Measurements from ENCODE around the gene EEFSEC.

DNA sequence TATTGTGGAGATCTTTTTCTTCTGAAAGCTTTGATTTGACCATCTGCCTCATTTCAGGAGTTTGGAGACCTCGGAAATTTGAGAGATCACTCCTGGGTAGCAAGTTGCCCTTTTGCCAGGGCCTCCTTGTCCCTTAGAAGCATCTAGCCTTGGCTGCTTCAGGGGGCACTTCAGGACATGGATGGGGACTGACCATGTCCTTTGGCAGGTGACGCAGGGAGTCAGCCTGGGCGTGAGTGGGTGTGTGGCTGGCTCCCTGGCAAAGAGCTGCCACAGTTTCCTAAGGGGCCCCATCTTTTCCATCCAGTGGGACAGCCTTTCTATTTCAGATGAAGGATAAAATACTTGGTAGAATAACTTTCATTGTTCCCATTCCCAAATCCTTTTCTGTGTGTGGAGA is 27.6 kb downstream of the EEFSEC start:
- TF ChIP-seq, protein P1, sequence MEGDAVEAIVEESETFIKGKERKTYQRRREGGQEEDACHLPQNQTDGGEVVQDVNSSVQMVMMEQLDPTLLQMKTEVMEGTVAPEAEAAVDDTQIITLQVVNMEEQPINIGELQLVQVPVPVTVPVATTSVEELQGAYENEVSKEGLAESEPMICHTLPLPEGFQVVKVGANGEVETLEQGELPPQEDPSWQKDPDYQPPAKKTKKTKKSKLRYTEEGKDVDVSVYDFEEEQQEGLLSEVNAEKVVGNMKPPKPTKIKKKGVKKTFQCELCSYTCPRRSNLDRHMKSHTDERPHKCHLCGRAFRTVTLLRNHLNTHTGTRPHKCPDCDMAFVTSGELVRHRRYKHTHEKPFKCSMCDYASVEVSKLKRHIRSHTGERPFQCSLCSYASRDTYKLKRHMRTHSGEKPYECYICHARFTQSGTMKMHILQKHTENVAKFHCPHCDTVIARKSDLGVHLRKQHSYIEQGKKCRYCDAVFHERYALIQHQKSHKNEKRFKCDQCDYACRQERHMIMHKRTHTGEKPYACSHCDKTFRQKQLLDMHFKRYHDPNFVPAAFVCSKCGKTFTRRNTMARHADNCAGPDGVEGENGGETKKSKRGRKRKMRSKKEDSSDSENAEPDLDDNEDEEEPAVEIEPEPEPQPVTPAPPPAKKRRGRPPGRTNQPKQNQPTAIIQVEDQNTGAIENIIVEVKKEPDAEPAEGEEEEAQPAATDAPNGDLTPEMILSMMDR (IDR thresholded peaks at IDR 0.05) = no peak
- TF ChIP-seq POLR2AphosphoS5 (IDR thresholded peaks at IDR 0.05) (no peak), EP300 (IDR thresholded peaks at IDR 0.05) (no peak), POLR2A (IDR thresholded peaks at IDR 0.05; ENCODE audit: low read depth) (no peak)
